ENCODE data around the gene GULP1.

Gene GULP1

DNA sequence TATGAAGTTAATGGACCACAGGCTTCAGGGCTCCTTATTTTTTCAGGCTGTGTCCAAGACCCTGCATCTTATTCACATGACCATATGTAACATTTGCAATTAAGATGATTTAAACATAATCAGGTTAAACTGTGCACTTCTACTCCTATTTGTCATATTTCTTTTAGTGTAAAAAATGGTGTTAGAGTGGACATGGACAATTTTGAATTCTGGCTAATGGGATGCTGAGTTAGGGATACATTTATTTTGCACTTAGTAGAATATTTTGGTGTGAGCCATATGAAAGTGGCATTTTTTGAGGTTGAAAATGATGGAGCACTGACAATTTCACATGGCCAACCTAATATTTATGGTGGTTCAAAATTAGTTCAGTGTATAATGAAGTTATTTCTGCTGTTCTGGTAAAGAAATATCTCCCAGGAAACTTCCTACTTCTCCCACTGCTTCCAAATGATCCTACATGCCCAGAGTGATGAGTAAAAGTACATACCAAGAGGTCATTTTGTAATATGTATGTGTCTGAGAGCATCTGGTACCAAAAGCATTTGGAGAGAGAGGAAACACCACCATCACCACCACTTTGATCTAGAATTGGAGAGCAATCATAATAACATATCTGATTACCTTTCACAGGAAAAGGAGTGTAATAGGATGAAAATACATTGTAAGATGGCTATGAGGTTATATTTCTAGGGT lies 36.0 kb downstream of the GULP1 start:
- TF ChIP-seq CTCF (IDR thresholded peaks at IDR 0.05; ENCODE audit: control insufficient read depth, insufficient read depth, low read depth, low read length, missing control alignments), result no peak
- DNase-seq (ENCODE audit: low read depth), result no peak
- H3K4me3 ChIP-seq (ENCODE audit: control insufficient read depth, low read depth, low read length), result no peak overlapping the region

DNA sequence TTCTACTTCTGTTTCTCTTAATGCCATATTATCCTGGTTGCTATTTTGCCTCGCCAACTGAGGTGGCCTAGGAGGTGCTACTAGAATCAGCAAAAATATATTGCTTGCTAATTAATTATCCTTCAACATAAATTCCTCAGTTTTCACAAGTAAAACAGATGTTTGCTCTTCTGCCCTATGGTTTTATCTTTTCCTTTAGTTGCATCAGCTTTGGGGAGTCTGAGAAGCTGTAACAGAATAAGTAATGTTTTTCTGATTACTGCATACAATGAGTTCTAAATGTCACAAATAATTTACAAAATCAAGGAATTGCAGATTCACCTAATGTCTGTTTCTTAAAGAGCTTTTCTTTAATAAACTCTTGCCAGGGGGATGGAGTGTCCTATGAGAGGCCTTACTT lies 36.7 kb downstream of the GULP1 start:
- DNase-seq (ENCODE audit: low read depth), result no peak
- H3K4me3 ChIP-seq (ENCODE audit: control insufficient read depth, low read depth, low read length), result no peak overlapping the region
- TF ChIP-seq CTCF (IDR thresholded peaks at IDR 0.05; ENCODE audit: control insufficient read depth, insufficient read depth, low read depth, low read length, missing control alignments), result no peak

- H3K4me3 ChIP-seq (ENCODE audit: control insufficient read depth, low read depth, low read length), result no peak overlapping the region
- no peak for DNase-seq (ENCODE audit: low read depth)
- TF ChIP-seq CTCF (IDR thresholded peaks at IDR 0.05; ENCODE audit: control insufficient read depth, insufficient read depth, low read depth, low read length, missing control alignments), result no peak
Observed at GRCh38 chr2:188330316-188331053, 38.8 kb downstream of the GULP1 start.

DNA sequence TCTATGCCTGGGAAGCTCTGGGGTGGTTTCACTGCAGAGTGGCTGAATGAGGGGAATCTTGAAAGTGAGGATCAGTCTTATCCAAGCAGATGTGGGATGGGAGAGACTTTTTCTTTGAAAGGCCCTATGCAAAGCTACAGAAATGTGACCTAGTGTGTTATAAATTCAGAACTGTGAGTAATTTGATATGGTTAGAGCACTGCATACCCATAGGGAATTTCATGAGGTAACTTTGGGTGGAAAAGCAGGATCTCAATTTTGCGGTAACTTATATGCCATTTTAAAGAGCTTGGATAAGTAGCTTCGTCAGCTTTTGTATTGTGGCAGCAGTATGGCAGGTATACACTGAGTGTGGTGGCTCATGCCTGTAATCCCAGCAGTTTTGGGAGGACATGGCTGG lies 40.9 kb downstream of the GULP1 start:
- DNase-seq (ENCODE audit: low read depth), result no peak
- no peak overlapping the region for H3K4me3 ChIP-seq (ENCODE audit: control insufficient read depth, low read depth, low read length)
- no peak for TF ChIP-seq CTCF (IDR thresholded peaks at IDR 0.05; ENCODE audit: control insufficient read depth, insufficient read depth, low read depth, low read length, missing control alignments)

- no peak for DNase-seq (ENCODE audit: low read depth)
- no peak for TF ChIP-seq CTCF (IDR thresholded peaks at IDR 0.05; ENCODE audit: control insufficient read depth, insufficient read depth, low read depth, low read length, missing control alignments)
- H3K4me3 ChIP-seq (ENCODE audit: control insufficient read depth, low read depth, low read length), result no peak overlapping the region
Observed at GRCh38 chr2:188333751-188334524, 42.3 kb downstream of the GULP1 start.

GRCh38 chr2:188338463-188338862 lies 46.8 kb downstream of the GULP1 start:
- TF ChIP-seq CTCF (IDR thresholded peaks at IDR 0.05; ENCODE audit: control insufficient read depth, insufficient read depth, low read depth, low read length, missing control alignments), result no peak
- no peak overlapping the region for H3K4me3 ChIP-seq (ENCODE audit: control insufficient read depth, low read depth, low read length)
- no peak for DNase-seq (ENCODE audit: low read depth)
